Measurements from ENCODE around the gene TMEM121B. TPM values are rescaled to one million over a fixed set of nuclear protein-coding genes. Genes with fewer than 3 reads are reported as not detected.

The TMEM121B gene
- total and polyA plus RNA-seq, 4 donors = 0.06 to 0.17 (median 0.10) TPM

- 96% methylated on average over 42 of the region's 42 CpGs for WGBS
- TF ChIP-seq FOXA2 (IDR thresholded peaks at IDR 0.05) = no peak
- no peak for TF ChIP-seq HNF4G (IDR thresholded peaks at IDR 0.05)
- TF ChIP-seq SP1 (IDR thresholded peaks at IDR 0.05) = no peak
- TF ChIP-seq NR2F2 (IDR thresholded peaks at IDR 0.05) = no peak
- TF ChIP-seq RXRA (IDR thresholded peaks at IDR 0.05) = no peak
- no peak for TF ChIP-seq TAF1 (conservative IDR thresholded peaks at IDR 0.05)
- no peak for TF ChIP-seq EGR1 (IDR thresholded peaks at IDR 0.05; ENCODE audit: low read depth in 2 of 2)
- no peak for TF ChIP-seq YY1 (IDR thresholded peaks at IDR 0.05)
- no peak for TF ChIP-seq JUND (IDR thresholded peaks at IDR 0.05)
- no peak for TF ChIP-seq CTCF (IDR thresholded peaks at IDR 0.05; ENCODE audit: low read depth, low read length, missing input control)
- TF ChIP-seq FOXA1 (IDR thresholded peaks at IDR 0.05) = no peak
- no peak for TF ChIP-seq MAX (IDR thresholded peaks at IDR 0.05)
- TF ChIP-seq RAD21 (IDR thresholded peaks at IDR 0.05) = no peak
- no peak for TF ChIP-seq ZBTB33 (IDR thresholded peaks at IDR 0.05)
- TF ChIP-seq REST (IDR thresholded peaks at IDR 0.05) = no peak
- TF ChIP-seq GABPA (IDR thresholded peaks at IDR 0.05 in 1 of 2, conservative IDR thresholded peaks at IDR 0.05 in 1 of 2) = no peak
- TF ChIP-seq HNF4A (conservative IDR thresholded peaks at IDR 0.05) = no peak
- no peak for TF ChIP-seq ATF3 (IDR thresholded peaks at IDR 0.05)
- no peak for DNase-seq (ENCODE audit: low spot score)
- peaks cover 15 to 53% (median 23%) of the 10 kb centered on the region in 4 donors for H3K36me3 ChIP-seq (ENCODE audit: control insufficient read depth in 4 of 4, insufficient read depth in 3 of 4, low read depth in 1 of 4, low read length in 3 of 4)
- H3K4me1 ChIP-seq (ENCODE audit: control insufficient read depth in 4 of 4, insufficient read depth in 4 of 4, low read length in 3 of 4) = peaks cover 0 to 4% (median 0%) of the 10 kb centered on the region in 4 donors
- no peak overlapping the region for H3K27ac ChIP-seq (ENCODE audit: low read depth in 1 of 2, low read length in 2 of 2)
- no peak overlapping the region for H3K4me3 ChIP-seq (ENCODE audit: low read depth in 1 of 3, low read length in 3 of 3)
- no peaks in the 10 kb centered on the region for H3K9me3 ChIP-seq (ENCODE audit: control insufficient read depth in 4 of 4, low read length in 3 of 4)
- H3K9ac ChIP-seq (ENCODE audit: low read depth in 1 of 2, low read length in 2 of 2) = no peak overlapping the region
- H3K27me3 ChIP-seq (ENCODE audit: control insufficient read depth in 4 of 4, insufficient read depth in 4 of 4, low read length in 3 of 4) = no peaks in the 10 kb centered on the region
Measured at GRCh38 chr22:17109113-17109865, 11.9 kb downstream of the TMEM121B start.

Measured in liver (tissue), 9 donors.